GM12865 (cell line): ENCODE results near the gene TEX264.

Experiments used
- DNase-seq: peaks from one replicate; pipeline ENCODE4 v3.0.0; 2010; ENCODE audit warnings: low read depth
- H3K4me3 ChIP-seq: 2 replicates; pipeline ENCODE4 v1.5.1; 2011; ENCODE audit warnings: mild to moderate bottlenecking, low read depth, low read length, control low read depth
- CTCF ChIP-seq: IDR thresholded peaks from 2 replicates; pipeline ENCODE4 v1.5.1; 2011; ENCODE audit warnings: low read length, control low read depth, low read depth, inconsistent platforms; ENCODE audit not compliant: insufficient read depth; ENCODE audit errors: missing control alignments

Gene TEX264

GRCh38 chr3:51747840-51748239 lies 76.8 kb downstream of the TEX264 start:
- H3K4me3 ChIP-seq, result no peak overlapping the region
- DNase-seq, result no peak
- no peak for TF ChIP-seq CTCF

- H3K4me3 ChIP-seq, result no peak overlapping the region
- no peak for TF ChIP-seq CTCF
- DNase-seq, result no peak
Observed at GRCh38 chr3:51748327-51748726, 77.3 kb downstream of the TEX264 start.

- no peak overlapping the region for H3K4me3 ChIP-seq
- no peak for TF ChIP-seq CTCF
- DNase-seq, result no peak
Observed at GRCh38 chr3:51750878-51751277, 79.8 kb downstream of the TEX264 start.

GRCh38 chr3:51751287-51751686 lies 80.2 kb downstream of the TEX264 start:
- TF ChIP-seq CTCF, result no peak
- H3K4me3 ChIP-seq, result no peak overlapping the region
- no peak for DNase-seq
